Measurements from ENCODE around the gene HLF. TPM values are rescaled to one million over a fixed set of nuclear protein-coding genes. Genes with fewer than 3 reads are reported as not detected.

The HLF gene
- total and polyA plus RNA-seq, 10 of the 15 experiments (the other 5 are each of a cell fraction or from before 2014, with no cell fraction given), result 0.01 to 0.33 (median 0.20) TPM; not detected in 3

GRCh38 chr17:55219934-55220333 is 44.8 kb upstream of the HLF start:
- in situ Hi-C loops (cut with MboI), result no loop called here
- Histone ChIP-seq H3K4me2 (ENCODE audit: control insufficient read depth, insufficient read depth) (no peak overlapping the region), H3K27me3 (replicated peaks in 1 of 2; ENCODE audit: control insufficient read depth in 2 of 2, insufficient read depth in 2 of 2, low read length in 1 of 2) (no peaks in the 10 kb centered on the region; a peak in 1 of 4 replicates), H3K4me1 (ENCODE audit: control insufficient read depth, insufficient read depth, low read length) (no peaks in the 10 kb centered on the region), H3K4me3 (no peak overlapping the region), H3K79me2 (ENCODE audit: control insufficient read depth, insufficient read depth, low read length) (no peaks in the 10 kb centered on the region), H2AFZ (ENCODE audit: control insufficient read depth, low read depth, low read length) (no peak overlapping the region), H4K20me1 (ENCODE audit: control insufficient read depth, insufficient read depth) (no peaks in the 10 kb centered on the region), H3K36me3 (ENCODE audit: control insufficient read depth in 2 of 2, insufficient read depth in 2 of 2, low read length in 1 of 2) (no peaks in the 10 kb centered on the region), H3K27ac (ENCODE audit: control insufficient read depth, insufficient read depth) (no peak overlapping the region), H3K9ac (ENCODE audit: control insufficient read depth, insufficient read depth, low read length) (no peak overlapping the region), H3K9me3 (replicated peaks; ENCODE audit: control insufficient read depth, insufficient read depth, low read length) (no peaks in the 10 kb centered on the region)
- DNase-seq (ENCODE audit: low read depth, low spot score) (no peak), ATAC-seq (no peak), FAIRE-seq (no peak)
- 10% methylated on average over 3 of the region's 3 CpGs for WGBS (ENCODE audit: insufficient coverage, insufficient replicate concordance, low lambda C conversion rate, missing lambda C conversion rate)
- POLR2A ChIA-PET, result no interaction called here
- CTCF ChIA-PET, result interaction anchor here (1.2 to 1.6 kb wide), 2 partner anchors 12 to 137 kb away, joined by 3 to 4 read pairs; no protein-coding TSS in a partner anchor
- intact Hi-C loops (cut with micrococcal nuclease; ENCODE audit: unreplicated experiment), result no loop called here
- RAD21 ChIA-PET (ENCODE audit: unreplicated experiment), result no interaction called here
- no TSS peak for BruUV-seq (replicated peaks)
- SMC1A ChIA-PET (ENCODE audit: uncharacterized antibody, unreplicated experiment), result no interaction called here
- TF ChIP-seq, protein P1, sequence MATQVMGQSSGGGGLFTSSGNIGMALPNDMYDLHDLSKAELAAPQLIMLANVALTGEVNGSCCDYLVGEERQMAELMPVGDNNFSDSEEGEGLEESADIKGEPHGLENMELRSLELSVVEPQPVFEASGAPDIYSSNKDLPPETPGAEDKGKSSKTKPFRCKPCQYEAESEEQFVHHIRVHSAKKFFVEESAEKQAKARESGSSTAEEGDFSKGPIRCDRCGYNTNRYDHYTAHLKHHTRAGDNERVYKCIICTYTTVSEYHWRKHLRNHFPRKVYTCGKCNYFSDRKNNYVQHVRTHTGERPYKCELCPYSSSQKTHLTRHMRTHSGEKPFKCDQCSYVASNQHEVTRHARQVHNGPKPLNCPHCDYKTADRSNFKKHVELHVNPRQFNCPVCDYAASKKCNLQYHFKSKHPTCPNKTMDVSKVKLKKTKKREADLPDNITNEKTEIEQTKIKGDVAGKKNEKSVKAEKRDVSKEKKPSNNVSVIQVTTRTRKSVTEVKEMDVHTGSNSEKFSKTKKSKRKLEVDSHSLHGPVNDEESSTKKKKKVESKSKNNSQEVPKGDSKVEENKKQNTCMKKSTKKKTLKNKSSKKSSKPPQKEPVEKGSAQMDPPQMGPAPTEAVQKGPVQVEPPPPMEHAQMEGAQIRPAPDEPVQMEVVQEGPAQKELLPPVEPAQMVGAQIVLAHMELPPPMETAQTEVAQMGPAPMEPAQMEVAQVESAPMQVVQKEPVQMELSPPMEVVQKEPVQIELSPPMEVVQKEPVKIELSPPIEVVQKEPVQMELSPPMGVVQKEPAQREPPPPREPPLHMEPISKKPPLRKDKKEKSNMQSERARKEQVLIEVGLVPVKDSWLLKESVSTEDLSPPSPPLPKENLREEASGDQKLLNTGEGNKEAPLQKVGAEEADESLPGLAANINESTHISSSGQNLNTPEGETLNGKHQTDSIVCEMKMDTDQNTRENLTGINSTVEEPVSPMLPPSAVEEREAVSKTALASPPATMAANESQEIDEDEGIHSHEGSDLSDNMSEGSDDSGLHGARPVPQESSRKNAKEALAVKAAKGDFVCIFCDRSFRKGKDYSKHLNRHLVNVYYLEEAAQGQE (IDR thresholded peaks at IDR 0.05; ENCODE audit: low read depth, low read length), result no peak
- TF ChIP-seq, protein P2, sequence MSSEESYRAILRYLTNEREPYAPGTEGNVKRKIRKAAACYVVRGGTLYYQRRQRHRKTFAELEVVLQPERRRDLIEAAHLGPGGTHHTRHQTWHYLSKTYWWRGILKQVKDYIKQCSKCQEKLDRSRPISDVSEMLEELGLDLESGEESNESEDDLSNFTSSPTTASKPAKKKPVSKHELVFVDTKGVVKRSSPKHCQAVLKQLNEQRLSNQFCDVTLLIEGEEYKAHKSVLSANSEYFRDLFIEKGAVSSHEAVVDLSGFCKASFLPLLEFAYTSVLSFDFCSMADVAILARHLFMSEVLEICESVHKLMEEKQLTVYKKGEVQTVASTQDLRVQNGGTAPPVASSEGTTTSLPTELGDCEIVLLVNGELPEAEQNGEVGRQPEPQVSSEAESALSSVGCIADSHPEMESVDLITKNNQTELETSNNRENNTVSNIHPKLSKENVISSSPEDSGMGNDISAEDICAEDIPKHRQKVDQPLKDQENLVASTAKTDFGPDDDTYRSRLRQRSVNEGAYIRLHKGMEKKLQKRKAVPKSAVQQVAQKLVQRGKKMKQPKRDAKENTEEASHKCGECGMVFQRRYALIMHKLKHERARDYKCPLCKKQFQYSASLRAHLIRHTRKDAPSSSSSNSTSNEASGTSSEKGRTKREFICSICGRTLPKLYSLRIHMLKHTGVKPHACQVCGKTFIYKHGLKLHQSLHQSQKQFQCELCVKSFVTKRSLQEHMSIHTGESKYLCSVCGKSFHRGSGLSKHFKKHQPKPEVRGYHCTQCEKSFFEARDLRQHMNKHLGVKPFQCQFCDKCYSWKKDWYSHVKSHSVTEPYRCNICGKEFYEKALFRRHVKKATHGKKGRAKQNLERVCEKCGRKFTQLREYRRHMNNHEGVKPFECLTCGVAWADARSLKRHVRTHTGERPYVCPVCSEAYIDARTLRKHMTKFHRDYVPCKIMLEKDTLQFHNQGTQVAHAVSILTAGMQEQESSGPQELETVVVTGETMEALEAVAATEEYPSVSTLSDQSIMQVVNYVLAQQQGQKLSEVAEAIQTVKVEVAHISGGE (CRISPR knock-in tag; IDR thresholded peaks at IDR 0.05), result no peak
- TF ChIP-seq JUNB (IDR thresholded peaks at IDR 0.05) (no peak), NR2C2 (IDR thresholded peaks at IDR 0.05; ENCODE audit: borderline replicate concordance, control insufficient read depth, insufficient read length, low read depth) (no peak), MTA3 (IDR thresholded peaks at IDR 0.05; ENCODE audit: borderline replicate concordance, low read length) (no peak), CEBPZ (IDR thresholded peaks at IDR 0.05; ENCODE audit: low read depth, low read length) (no peak), MLLT1 (IDR thresholded peaks at IDR 0.05) (no peak), POLR2A (IDR thresholded peaks at IDR 0.05; ENCODE audit: low read depth, low read length) (no peak), SUZ12 (IDR thresholded peaks at IDR 0.05; ENCODE audit: unreplicated experiment) (no peak), ZSCAN29 (IDR thresholded peaks at IDR 0.05) (no peak)
- TF ChIP-seq, protein P3, sequence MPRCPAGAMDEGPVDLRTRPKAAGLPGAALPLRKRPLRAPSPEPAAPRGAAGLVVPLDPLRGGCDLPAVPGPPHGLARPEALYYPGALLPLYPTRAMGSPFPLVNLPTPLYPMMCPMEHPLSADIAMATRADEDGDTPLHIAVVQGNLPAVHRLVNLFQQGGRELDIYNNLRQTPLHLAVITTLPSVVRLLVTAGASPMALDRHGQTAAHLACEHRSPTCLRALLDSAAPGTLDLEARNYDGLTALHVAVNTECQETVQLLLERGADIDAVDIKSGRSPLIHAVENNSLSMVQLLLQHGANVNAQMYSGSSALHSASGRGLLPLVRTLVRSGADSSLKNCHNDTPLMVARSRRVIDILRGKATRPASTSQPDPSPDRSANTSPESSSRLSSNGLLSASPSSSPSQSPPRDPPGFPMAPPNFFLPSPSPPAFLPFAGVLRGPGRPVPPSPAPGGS (IDR thresholded peaks at IDR 0.05; ENCODE audit: borderline replicate concordance, insufficient read depth, low read depth, low read length, poor library complexity, severe bottlenecking), result no peak

Data from GM12878 (cell line).